Measurements from ENCODE around the gene INTS1. TPM values are rescaled to one million over a fixed set of nuclear protein-coding genes. Genes with fewer than 3 reads are reported as not detected.

Gene INTS1
- polyA plus RNA-seq, 3 donors, result 44.8 to 54.7 (median 49.1) TPM

DNA sequence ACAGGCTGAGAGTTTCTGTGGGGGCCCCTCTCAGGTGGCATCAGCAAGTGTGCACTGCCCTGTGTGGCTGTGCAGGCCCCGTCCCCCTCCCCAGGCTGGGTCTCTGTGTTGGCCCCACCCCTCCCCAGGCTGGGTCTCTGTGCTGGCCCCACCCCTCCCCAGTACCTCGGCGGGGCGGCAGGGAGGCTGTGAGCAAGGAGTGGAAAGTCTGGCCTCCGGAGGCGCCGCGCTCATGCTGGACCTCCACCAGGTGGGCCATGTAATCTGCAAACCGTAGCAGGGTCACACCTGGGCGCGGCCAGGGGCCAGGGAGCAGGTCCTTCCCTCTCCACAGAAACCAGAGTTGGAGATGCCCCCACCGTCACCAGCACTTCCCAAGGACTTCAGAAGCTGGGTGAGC lies 23.5 kb downstream of the INTS1 start:
- no peak overlapping the region for H3K27ac ChIP-seq (ENCODE audit: low read depth, low read length)
- 83 to 92% (median 88%) methylated on average over 12 of the region's 12 CpGs for WGBS, 3 donors

DNA sequence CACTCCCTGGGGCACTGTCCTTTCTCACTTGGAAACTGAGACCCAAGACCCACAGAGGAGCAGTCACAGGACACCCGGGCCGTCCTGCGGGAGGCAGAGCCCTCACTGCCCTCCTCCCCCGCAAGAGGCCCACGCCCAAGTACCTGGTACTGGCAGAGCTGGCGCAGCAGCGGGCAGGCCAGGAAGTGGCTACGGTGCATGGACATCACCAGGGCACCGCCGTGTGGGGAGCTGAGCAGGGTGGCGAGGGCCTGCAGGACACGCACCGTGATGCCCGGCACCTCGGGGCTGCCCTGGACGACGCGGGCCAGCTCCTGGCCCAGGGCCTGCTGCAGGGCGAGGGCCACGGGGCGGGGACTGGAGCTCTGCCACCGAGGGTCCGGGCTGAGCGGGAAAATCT lies 24.9 kb downstream of the INTS1 start:
- 87 to 91% (median 89%) methylated on average over 24 of the region's 24 CpGs for WGBS, 3 donors
- H3K27ac ChIP-seq (ENCODE audit: low read depth, low read length), result no peak overlapping the region

DNA sequence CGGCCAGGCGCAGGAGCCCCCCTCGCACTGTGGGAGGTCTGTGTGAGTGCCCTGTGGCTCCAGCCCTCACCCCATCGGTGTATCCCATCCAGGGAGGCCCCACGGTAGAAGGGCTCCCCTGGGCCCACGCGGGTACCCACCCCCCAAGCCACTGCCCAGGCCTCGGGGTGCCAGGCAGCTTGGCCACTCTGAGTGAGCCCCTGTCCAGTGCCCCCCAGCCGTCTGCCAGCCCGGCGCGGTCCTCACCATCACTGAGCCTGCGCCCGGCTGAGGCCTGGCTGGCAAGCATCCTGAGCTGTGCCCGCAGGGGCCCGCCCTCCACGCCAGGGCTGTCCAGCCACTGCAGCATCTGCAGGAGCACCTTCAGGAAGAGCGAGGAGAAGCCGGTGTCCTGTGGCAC lies 25.7 kb downstream of the INTS1 start:
- 88 to 96% (median 95%) methylated on average over 19 of the region's 19 CpGs for WGBS, 3 donors
- H3K27ac ChIP-seq (ENCODE audit: low read depth, low read length), result no peak overlapping the region

DNA sequence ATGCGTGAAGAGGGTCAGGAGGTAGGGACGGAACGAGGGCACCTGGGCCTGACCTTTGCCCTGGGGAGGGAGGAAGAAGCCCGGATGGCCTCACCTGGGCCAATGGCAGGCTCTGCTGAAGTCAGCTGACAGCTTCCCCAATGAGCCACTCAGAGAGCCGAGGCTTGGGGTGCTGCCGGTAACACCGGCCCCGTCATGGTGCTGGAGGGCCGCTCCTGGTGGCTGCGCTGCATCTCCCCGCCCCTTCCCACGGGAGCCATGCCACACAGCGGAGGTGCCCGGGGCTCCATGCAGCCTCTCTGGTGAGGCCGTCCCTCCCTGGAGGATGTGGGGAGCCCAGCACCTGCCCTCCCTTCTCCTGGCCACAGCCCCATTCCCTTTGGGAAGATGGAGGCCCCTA lies 27.3 kb downstream of the INTS1 start:
- no peak overlapping the region for H3K27ac ChIP-seq (ENCODE audit: low read depth, low read length)
- WGBS, 3 donors, result 89 to 94% (median 91%) methylated on average over 14 to 15 of the region's 15 CpGs

DNA sequence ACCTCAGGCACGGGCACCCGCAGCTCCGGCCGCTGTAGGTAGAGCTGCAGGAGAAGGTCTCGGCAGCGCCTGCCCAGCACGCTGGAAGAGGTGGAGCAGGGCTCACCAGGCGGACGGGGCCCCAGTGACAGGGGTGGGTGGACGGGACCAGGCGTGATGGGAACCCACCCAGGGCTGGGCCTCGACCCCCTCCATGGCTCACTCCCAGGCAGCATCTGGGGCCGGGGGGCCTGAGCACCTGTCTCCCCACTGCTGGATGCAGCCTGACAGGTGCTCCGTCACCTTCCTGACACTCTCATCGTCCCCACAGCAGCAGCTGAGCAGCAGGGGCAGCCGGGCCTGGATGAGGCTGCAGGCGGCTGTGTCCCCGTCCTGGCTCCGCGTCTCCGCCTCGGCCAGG lies 28.2 kb downstream of the INTS1 start:
- no peak overlapping the region for H3K27ac ChIP-seq (ENCODE audit: low read depth, low read length)
- WGBS, 3 donors, result 90 to 97% (median 95%) methylated on average over 22 of the region's 22 CpGs

DNA sequence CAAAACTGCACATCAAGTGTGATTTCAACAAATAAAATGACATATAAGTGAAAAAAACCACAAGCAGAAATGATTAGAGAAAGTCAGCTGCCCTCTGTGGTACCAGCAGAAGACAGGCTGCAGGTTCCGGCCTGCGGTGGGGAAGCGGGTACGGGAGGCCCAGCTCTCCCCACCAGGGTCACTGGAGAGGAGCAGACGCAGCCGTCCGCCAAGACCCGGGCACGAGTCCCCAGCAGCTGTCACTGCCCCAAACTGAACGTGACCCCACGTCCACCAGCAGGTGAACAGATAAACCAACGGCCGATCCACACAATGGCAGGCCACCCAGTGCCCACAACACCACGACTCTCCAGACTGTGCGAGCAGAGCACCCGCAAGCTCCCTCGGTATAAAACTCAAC lies 28.8 kb downstream of the INTS1 start:
- H3K27ac ChIP-seq (ENCODE audit: low read depth, low read length), result no peak overlapping the region
- WGBS, 3 donors, result 88 to 96% (median 93%) methylated on average over 17 of the region's 17 CpGs

DNA sequence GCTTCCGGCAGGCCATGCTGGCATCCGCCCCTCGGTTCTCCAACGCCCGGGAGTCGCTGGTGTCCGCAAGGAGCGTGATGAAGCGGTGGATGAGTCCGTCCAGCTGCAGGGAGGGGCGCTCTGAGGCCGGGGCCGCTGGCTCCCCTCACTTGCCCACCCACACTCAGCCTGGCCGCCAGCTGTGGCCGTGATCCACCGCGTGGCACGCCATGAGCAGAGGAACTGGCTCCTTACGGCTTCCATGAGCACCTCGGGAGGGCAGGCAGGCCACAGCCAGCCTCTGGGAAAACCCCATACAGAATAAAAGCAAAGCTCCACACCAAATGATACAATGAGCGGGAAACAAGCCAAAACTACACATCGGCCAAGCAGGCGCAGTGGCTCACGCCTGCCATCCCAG lies 29.5 kb downstream of the INTS1 start:
- no peak overlapping the region for H3K27ac ChIP-seq (ENCODE audit: low read depth, low read length)
- WGBS, 3 donors, result 82 to 87% (median 82%) methylated on average over 24 of the region's 24 CpGs

DNA sequence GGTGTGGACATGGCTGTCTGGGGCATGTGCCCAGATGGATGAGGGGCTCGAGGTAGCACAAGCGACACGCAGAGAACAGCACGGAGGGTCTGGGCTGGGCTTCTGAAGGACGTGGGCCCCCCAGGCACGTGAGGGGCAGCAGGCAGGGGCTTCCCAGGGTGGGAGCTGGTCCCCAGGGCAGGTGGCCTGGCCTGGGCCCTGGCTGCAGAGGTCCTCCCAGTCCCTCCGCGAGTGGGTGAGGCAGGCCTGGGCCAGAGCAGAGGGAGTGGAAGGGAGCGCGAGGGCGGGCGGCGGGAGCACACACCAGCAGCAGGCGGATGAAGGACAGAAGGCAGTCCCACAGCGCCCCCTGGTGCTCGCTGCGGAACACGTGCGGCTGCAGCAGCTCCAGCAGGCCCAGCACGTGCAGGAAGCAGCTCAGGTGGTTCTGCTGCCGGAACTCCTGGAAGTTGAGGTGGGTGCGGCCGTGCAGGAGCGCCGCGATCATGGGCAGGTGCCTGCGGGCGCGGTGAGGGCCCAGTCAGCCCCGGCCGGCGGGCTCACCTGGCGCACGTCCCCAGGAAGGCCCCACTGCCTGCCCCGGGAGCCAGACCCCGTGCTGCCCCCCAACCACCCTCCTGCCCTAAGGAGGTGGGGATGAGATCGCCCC lies 30.2 kb downstream of the INTS1 start:
- WGBS, 3 donors, result 31 to 37% (median 32%) methylated on average over 26 to 37 of the region's 37 CpGs
- no peak overlapping the region for H3K27ac ChIP-seq (ENCODE audit: low read depth, low read length)

DNA sequence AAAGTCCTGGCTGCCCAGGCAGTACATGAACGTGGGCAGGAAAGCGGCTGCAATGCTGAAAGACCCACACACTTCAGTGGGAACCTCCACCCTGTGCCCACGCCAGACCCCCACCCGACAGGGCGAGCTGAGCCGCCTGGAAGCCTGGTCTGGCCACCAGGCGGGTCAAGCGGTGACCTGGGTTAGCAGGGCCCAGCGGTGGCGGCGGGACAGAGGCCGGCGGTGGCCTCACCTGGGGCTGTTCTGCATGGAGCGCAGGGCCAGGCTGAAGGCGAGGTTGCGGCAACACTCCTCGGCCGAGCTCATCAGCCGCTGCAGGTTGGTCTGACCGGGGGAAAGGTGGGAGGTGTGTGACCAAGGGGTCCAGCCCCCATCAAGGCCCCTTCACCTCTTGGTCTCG lies 33.3 kb downstream of the INTS1 start:
- H3K27ac ChIP-seq (ENCODE audit: low read depth, low read length), result no peak overlapping the region
- WGBS, 3 donors, result 91 to 97% (median 94%) methylated on average over 21 of the region's 21 CpGs

DNA sequence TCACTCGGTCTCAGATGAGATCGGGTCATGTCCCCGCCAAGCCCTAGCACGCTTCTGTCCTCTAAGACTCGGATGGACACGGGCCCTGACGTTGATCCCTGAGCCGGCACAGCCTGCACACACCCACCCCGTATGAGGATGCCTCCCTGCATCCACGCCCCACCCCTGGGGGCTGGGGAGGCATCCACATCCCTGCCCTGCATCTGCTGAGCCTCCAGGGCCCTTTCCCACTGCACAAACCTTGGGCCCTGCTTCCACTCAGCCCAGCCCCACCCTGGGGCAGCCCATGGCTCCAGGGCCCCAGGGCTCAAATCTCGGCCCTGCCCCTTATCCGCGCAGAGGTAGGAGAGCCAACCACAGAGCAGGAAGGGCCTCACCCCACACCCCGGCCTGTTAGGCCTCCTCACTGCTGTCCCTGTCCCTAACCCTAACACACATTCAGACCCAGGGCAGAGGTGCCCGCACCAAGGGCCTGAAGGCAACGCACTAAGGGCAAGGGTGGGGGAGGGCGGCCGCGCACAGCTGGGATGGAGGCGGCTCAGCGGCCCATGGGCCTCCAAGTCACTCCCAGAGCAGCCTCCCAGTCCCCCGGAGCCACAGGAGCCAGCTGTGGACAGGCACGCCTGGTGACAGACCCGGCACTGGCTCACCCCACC lies 35.4 kb downstream of the INTS1 start:
- 85 to 89% (median 87%) methylated on average over 21 to 24 of the region's 24 CpGs for WGBS, 3 donors
- no peak overlapping the region for H3K27ac ChIP-seq (ENCODE audit: low read depth, low read length)

DNA sequence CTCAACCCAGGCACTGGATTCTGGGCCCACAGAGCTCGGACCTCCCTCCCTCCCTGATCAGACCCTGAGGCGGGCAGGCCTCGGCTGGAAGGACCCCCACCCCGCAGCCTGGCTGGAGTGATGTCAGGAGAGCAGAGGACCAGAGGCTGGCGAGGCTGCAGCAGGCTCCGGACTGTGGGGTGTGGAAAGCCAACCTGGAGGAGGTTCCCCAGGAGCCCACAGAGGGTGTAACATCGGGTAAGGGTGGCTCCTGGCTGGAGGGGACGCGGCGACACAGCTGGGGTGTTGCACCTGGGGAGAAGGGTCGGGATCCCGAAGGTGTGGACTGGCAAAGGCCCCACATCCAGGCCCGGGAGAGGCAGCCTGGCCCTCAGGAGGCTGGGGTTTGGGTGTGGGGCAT lies 36.0 kb downstream of the INTS1 start:
- H3K27ac ChIP-seq (ENCODE audit: low read depth, low read length), result no peak overlapping the region
- 93 to 94% (median 94%) methylated on average over 10 to 13 of the region's 13 CpGs for WGBS, 3 donors

DNA sequence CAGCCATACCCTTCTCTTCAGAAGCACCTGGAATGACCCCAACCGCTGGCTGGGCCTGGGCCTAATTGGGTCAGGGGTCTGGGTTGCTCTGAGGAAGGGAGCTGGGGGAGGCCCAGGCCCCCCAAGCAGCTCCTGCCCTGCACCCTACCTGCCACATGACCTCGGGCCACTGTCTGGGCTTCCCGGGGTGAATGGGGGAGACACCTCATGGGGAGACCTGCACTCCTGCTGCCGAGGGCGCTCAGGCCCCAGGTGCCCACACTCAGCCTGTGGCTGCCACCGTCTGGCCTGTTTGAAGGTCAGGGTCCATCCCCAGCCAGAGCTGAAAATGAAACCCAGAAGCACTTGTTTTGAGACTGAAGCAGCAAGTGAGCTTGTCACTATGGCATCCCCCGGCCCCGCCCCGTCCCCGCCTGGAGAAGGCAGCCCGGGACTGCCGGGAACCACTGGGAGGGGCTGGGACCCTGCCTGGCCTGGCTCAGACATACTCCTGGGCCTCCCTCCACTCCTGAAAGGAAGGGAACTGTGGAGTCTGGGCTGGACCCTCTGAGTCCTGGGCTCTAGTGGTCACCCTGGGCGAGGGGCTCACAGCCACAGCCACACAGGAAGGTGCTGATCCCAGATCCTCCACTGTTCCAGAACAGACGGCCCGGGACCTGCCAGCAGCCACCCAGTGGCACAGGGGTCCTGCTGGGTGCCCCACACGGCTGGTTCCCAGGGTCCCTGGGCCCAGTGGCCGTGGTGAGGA lies 37.5 kb downstream of the INTS1 start:
- 32 to 45% (median 40%) methylated on average over 14 to 17 of the region's 17 CpGs for WGBS, 3 donors
- no peak overlapping the region for H3K27ac ChIP-seq (ENCODE audit: low read depth, low read length)

DNA sequence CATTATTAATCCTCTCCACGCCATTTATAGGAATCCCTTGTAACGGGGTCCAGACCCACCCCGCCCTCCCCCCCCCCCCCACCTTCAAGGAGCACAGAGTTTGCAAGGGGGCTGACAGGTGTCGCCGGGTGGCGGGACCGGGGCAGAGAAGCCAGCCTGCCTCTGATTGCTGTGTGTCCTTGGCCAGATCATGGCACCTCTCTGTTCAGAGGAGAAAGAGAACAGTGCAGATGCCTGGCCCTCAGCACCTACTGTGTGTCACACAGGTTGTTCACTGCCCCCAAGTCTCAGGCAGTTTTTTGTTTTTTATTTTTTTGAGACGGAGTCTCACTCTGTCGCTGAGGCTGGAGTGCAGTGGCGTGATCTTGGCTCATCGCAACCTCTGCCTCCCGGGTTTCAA lies 39.5 kb downstream of the INTS1 start:
- H3K27ac ChIP-seq (ENCODE audit: low read depth, low read length), result no peak overlapping the region
- WGBS, 3 donors, result 74 to 82% (median 75%) methylated on average over 12 of the region's 12 CpGs

DNA sequence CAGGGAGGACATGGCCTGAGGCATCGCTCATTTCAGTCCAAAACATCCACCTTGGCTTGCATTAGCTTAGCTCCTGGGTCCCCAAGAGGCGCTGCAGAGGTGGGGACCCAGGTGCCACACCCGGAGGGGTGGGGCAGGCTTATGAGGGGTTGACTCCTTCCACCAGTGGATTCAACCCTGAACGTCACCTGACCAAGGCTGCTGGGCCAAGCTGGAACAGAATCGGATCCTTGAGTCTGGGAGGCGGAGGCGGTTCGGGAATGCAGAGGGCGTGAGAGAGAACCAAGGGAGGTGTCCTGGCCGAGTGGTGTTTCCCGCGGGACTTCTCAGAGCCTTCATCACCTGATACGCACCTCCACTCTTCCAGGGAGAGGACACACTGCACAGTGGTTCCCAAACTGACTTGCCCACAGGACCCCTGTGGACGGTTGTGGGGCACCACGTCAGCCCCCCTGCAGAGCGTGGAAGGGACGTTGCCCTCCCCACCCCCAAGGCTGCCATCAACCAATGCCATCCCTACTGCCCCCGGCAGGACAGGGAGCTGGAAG lies 40.4 kb downstream of the INTS1 start:
- WGBS, 3 donors, result 47 to 67% (median 61%) methylated on average over 18 of the region's 18 CpGs

DNA sequence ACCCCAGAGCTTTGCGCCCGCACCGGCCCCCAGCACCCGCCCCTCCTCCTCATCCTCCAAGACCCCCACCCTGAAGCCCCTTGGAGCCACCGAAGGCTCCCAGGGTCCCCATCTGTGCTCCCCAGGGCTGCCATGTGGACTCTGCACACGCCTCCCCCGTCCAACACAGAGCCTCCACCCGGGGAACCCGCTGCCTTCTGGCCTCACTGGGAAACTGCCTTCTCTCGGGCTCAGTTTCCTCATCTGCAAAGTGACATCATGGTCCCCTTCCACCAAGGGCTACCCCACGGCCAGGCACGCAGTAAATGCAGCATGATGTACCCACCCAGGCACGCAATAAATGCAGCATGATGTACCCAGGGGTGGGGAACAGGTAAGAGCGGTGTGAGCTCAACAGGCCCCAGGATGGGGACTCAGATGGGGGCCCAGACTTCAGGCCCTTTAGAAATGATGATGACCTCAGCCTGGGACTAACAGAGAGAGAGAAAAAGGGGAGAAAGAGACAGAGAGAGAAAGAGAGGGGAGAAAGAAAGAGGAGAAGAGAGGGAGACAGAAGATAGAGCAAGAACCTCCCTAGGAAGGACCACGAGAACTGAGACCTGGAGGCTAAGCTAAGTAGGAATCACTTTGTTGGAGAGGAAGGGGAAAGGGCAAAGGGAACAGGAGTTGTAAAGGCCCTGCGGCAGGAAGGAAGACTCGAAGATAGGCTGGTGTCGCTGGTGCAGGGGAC lies 42.4 kb downstream of the INTS1 start:
- no peak overlapping the region for H3K27ac ChIP-seq (ENCODE audit: low read depth, low read length)
- 62 to 64% (median 62%) methylated on average over 18 of the region's 18 CpGs for WGBS, 3 donors

More for the DNA sequence above, 40.4 kb downstream of the INTS1 start:
- H3K27ac ChIP-seq (ENCODE audit: low read depth, low read length), result no peak overlapping the region

DNA sequence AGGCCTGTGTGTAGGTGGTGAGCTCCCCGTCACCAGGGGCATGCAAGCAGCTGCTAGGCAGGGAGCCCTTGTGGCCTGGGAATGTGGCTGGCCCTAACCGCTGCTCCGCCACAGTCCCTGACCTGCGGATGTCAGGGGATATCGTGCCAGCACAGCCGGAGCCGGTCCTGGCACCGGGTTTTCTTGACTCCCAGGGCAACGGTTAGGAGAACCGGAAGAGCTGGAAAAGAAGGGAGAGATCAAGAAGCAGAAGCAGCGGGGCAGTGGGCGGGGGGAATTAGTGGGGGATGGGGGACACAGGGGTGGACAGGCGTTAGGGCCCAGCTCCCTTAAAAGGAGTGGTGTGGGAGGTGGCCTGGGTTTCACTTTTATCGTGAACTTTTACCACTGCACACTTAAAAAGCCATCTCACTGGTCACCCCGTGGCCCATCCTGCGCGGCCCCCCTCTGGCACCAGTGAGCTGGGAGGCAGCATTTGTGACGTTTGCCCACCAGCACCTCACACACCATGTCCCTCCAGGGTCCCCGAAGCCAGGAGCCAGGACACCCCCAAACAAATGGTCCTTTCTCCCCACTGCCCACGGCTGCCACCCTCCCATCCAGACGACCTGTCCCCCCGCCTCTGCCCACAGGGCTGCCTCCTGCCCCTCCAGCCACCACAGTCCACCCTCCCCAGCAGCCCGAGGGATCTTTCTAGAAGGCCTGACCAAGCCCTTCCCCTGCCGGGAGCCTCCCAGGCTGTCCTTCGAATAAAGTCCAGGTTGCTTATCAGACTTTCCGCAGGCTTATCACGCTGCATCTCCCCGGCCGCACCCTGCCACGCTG lies 43.2 kb downstream of the INTS1 start:
- no peak overlapping the region for H3K27ac ChIP-seq (ENCODE audit: low read depth, low read length)
- WGBS, 3 donors, result 18 to 24% (median 23%) methylated on average over 26 to 30 of the region's 30 CpGs

DNA sequence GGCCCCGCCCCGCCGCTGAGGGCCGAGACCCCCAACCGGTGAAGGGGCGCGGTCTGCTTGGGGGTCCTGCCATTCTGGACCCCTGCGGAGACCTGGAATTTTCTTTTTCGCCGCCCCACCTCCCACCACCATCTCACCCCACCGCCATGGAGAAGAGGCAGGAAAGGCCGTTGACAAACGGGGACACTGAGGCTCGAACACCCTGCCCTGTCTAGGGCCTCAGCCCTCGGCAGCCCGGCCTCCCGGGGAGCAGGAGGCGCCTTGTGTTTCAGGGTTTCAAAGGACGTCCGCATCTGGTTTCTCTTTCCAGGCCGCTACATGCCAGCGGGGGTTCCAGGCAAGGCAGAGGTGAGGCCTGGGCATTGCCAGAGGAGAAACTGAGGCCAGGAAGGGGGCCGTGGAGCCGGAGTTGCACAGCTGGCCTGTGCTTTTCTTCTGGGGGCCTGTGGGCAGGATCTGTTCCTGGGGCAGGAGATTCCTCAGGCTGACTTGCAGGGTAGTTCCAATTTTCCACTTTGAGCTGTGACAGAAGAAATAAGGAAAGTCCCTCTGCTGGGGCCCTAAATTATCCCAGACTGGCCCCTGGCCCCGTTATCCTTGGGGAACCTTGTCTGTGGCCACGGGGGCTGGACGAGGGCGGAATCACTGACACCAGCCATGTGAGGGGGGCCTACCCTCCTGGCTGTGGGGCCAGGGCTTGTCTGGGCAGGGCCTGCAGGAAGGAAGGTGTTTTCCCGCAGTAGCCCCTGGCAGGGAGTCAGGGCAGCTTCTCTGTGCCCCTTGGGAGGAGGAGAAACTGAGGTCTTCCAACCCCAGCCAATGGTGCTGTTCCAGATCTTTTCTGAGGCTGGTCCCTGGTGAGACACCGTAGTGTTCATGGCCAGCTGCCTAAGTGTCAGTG lies 44.0 kb downstream of the INTS1 start:
- no peak overlapping the region for H3K27ac ChIP-seq (ENCODE audit: low read depth, low read length)
- WGBS, 3 donors, result 3 to 13% (median 7%) methylated on average over 30 of the region's 30 CpGs
